GM18517 (cell line): ENCODE data around the gene PRSS22.

Experiments used
- ATAC-seq: cut with Tn5 transposase; IDR thresholded peaks from one replicate; pipeline ENCODE4 v1.9.1; 2021; ENCODE audit warnings: mild to moderate bottlenecking, moderate library complexity; ENCODE audit not compliant: unreplicated experiment

Gene PRSS22

GRCh38 chr16:2881783-2882649, 24.0 kb upstream of the PRSS22 start:
- ATAC-seq, result no peak

- ATAC-seq, result no peak
Measured at GRCh38 chr16:2879854-2880508, 22.0 kb upstream of the PRSS22 start.

- ATAC-seq, result no peak
Measured at GRCh38 chr16:2874912-2875362, 17.0 kb upstream of the PRSS22 start.

GRCh38 chr16:2874032-2874911, 16.3 kb upstream of the PRSS22 start:
- no peak for ATAC-seq

- ATAC-seq, result no peak
Measured at GRCh38 chr16:2871926-2872325, 14.0 kb upstream of the PRSS22 start.

GRCh38 chr16:2867987-2868789, 10.2 kb upstream of the PRSS22 start:
- ATAC-seq, result peak; percentile 87

- no peak for ATAC-seq
Measured at GRCh38 chr16:2867661-2867986, 9.7 kb upstream of the PRSS22 start.

GRCh38 chr16:2866431-2866830, 8.5 kb upstream of the PRSS22 start:
- ATAC-seq, result no peak

GRCh38 chr16:2865651-2866050, 7.7 kb upstream of the PRSS22 start:
- ATAC-seq, result no peak

GRCh38 chr16:2860826-2861567, 3.0 kb upstream of the PRSS22 start:
- no peak for ATAC-seq

GRCh38 chr16:2859686-2860265, 1.8 kb upstream of the PRSS22 start:
- ATAC-seq, result no peak

GRCh38 chr16:2858245-2859025, 465 bp upstream of the PRSS22 start:
- ATAC-seq, result no peak

GRCh38 chr16:2856686-2857450, 1.1 kb downstream of the PRSS22 start:
- no peak for ATAC-seq

GRCh38 chr16:2856061-2856670, 1.8 kb downstream of the PRSS22 start:
- no peak for ATAC-seq

GRCh38 chr16:2855536-2855935, 2.4 kb downstream of the PRSS22 start:
- ATAC-seq, result no peak

- no peak for ATAC-seq
Measured at GRCh38 chr16:2854700-2855309, 3.2 kb downstream of the PRSS22 start.

GRCh38 chr16:2853531-2854073, 4.4 kb downstream of the PRSS22 start:
- no peak for ATAC-seq
